DOHH2 (cell line): Measurements from ENCODE around the gene NOSIP.

Source experiments
- H3F3A ChIP-seq: fragments of 200-600 bp; sonication (generic), shearing (Covaris generic); 2 replicates; pipeline ENCODE4 v1.6.0; 2016; ENCODE audit warnings: antibody characterized with exemption, mild to moderate bottlenecking; ENCODE audit not compliant: control insufficient read depth, insufficient read depth
- H3K27ac ChIP-seq: fragments of 200-600 bp; sonication (generic); 2 replicates; pipeline ENCODE4 v1.5.1; 2014; ENCODE audit warnings: low read depth, mild to moderate bottlenecking, low read length, moderate library complexity
- H3K27me3 ChIP-seq: fragments of 200-600 bp; sonication (generic); 2 replicates; pipeline ENCODE4 v1.6.1; 2014; ENCODE audit warnings: mild to moderate bottlenecking, low read length, mixed read lengths; ENCODE audit not compliant: control insufficient read depth
- H3K36me3 ChIP-seq: fragments of 200-600 bp; sonication (generic); 2 replicates; pipeline ENCODE4 v1.6.1; 2014; ENCODE audit warnings: mild to moderate bottlenecking, low read length, moderate library complexity, mixed read lengths; ENCODE audit not compliant: control insufficient read depth
- H3K4me1 ChIP-seq: fragments of 200-600 bp; sonication (generic); 2 replicates; pipeline ENCODE4 v1.6.1; 2014; ENCODE audit warnings: mild to moderate bottlenecking, low read length, mixed read lengths; ENCODE audit not compliant: control insufficient read depth
- H3K4me2 ChIP-seq: fragments of 200-600 bp; sonication (generic); 2 replicates; pipeline ENCODE4 v1.6.0; 2014; ENCODE audit warnings: mild to moderate bottlenecking, low read length, moderate library complexity
- H3K4me3 ChIP-seq: fragments of 200-600 bp; sonication (generic); 2 replicates; pipeline ENCODE4 v1.5.1; 2014; ENCODE audit warnings: mild to moderate bottlenecking, low read length, mixed read lengths
- H3K79me2 ChIP-seq: fragments of 200-600 bp; sonication (generic); 2 replicates; pipeline ENCODE4 v1.6.1; 2014; ENCODE audit warnings: mild to moderate bottlenecking, low read length, mixed read lengths; ENCODE audit not compliant: control insufficient read depth
- H3K9me2 ChIP-seq: fragments of 200-600 bp; sonication (generic); replicated peaks from 2 replicates; pipeline ENCODE4 v1.6.1; 2014; ENCODE audit warnings: mild to moderate bottlenecking, low read length, mixed read lengths; ENCODE audit not compliant: control insufficient read depth
- H3K9me3 ChIP-seq: fragments of 200-600 bp; sonication (generic); 2 replicates; pipeline ENCODE4 v1.6.1; 2014; ENCODE audit warnings: antibody characterized with exemption, low read length, mixed read lengths; ENCODE audit not compliant: control insufficient read depth, insufficient read depth
- H4K20me1 ChIP-seq: fragments of 200-600 bp; sonication (generic); 2 replicates; pipeline ENCODE4 v1.6.0; 2014; ENCODE audit warnings: low read depth, mild to moderate bottlenecking, antibody characterized with exemption, low read length, moderate library complexity; ENCODE audit not compliant: control insufficient read depth, insufficient read depth
- CTCF ChIP-seq: fragments of 200-600 bp; sonication (generic); IDR thresholded peaks from one replicate; pipeline ENCODE4 v1.5.1; 2014; ENCODE audit warnings: antibody characterized with exemption, mild to moderate bottlenecking, low read depth, low read length; ENCODE audit not compliant: poor library complexity, severe bottlenecking
- EZH2phosphoT487 ChIP-seq: fragments of 200-600 bp; sonication (generic); IDR thresholded peaks from 2 replicates; pipeline ENCODE4 v1.6.1; 2017; ENCODE audit warnings: borderline replicate concordance, mild to moderate bottlenecking, antibody characterized with exemption, low read length, moderate library complexity, mixed read lengths

The NOSIP gene

GRCh38 chr19:49559443-49559842 lies 20.9 kb downstream of the NOSIP start:
- Histone ChIP-seq H3F3A (no peaks in the 10 kb centered on the region), H3K4me2 (no peak overlapping the region), H3K79me2 (peaks cover 7% of the 10 kb centered on the region), H3K4me3 (no peak overlapping the region), H3K9me3 (no peaks in the 10 kb centered on the region), H3K9me2 (no peaks in the 10 kb centered on the region), H3K27me3 (no peaks in the 10 kb centered on the region), H3K4me1 (no peaks in the 10 kb centered on the region), H3K27ac (no peak overlapping the region), H4K20me1 (no peaks in the 10 kb centered on the region), H3K36me3 (peaks cover 41% of the 10 kb centered on the region)
- no peak for TF ChIP-seq EZH2phosphoT487
- TF ChIP-seq CTCF, result no peak

- Histone ChIP-seq H3K36me3 (peaks cover 41% of the 10 kb centered on the region), H3K9me3 (no peaks in the 10 kb centered on the region), H3K9me2 (no peaks in the 10 kb centered on the region), H3K27me3 (no peaks in the 10 kb centered on the region), H3K4me3 (no peak overlapping the region), H3K4me2 (no peak overlapping the region), H3F3A (no peaks in the 10 kb centered on the region), H3K79me2 (peaks cover 3% of the 10 kb centered on the region), H3K4me1 (no peaks in the 10 kb centered on the region), H3K27ac (no peak overlapping the region), H4K20me1 (no peaks in the 10 kb centered on the region)
- TF ChIP-seq CTCF (no peak), EZH2phosphoT487 (no peak)
Measured at GRCh38 chr19:49558591-49558990, 21.8 kb downstream of the NOSIP start.

- Histone ChIP-seq H3K27ac (no peak overlapping the region), H4K20me1 (no peaks in the 10 kb centered on the region), H3K79me2 (peaks cover 3% of the 10 kb centered on the region), H3F3A (no peaks in the 10 kb centered on the region), H3K9me2 (no peaks in the 10 kb centered on the region), H3K27me3 (no peaks in the 10 kb centered on the region), H3K4me2 (no peak overlapping the region), H3K4me3 (no peak overlapping the region), H3K36me3 (peaks cover 41% of the 10 kb centered on the region), H3K9me3 (no peaks in the 10 kb centered on the region), H3K4me1 (no peaks in the 10 kb centered on the region)
- TF ChIP-seq CTCF, result no peak
- TF ChIP-seq EZH2phosphoT487, result no peak
Measured at GRCh38 chr19:49557641-49558325, 22.6 kb downstream of the NOSIP start.
